Activated naive CD4-positive, alpha-beta T cell treated with anti-CD3 and anti-CD28 coated beads, Interleukin-2, amount 50 U/mL, for 24 hours (primary cell): ENCODE data around the gene SMIM14.
"Not testable (repeated sequence)": the region's sequence is repeated elsewhere in the genome, so short reads cannot be mapped to it uniquely, and the experiment has no call there.

Experiments
- H3K27ac Mint-ChIP-seq: one replicate; pipeline ENCODE4 v1.8.0; 2021; ENCODE audit warnings: mild to moderate bottlenecking, mixed read lengths
- H3K27me3 Mint-ChIP-seq: one replicate; pipeline ENCODE4 v1.8.0; 2021; ENCODE audit warnings: mixed read lengths
- H3K36me3 Mint-ChIP-seq: one replicate; pipeline ENCODE4 v1.8.0; 2021; ENCODE audit warnings: mixed read lengths
- H3K4me1 Mint-ChIP-seq: one replicate; pipeline ENCODE4 v1.8.0; 2021; ENCODE audit warnings: mixed read lengths
- H3K4me3 Mint-ChIP-seq: one replicate; pipeline ENCODE4 v1.8.0; 2021; ENCODE audit warnings: mild to moderate bottlenecking, mixed read lengths
- H3K9me3 Mint-ChIP-seq: one replicate; pipeline ENCODE4 v1.8.0; 2021; ENCODE audit warnings: mixed read lengths

The SMIM14 gene

GRCh38 chr4:39655876-39656275 is 17.2 kb upstream of the SMIM14 start:
- Mint-ChIP-seq H3K9me3 (no peaks in the 10 kb centered on the region), H3K36me3 (no peaks in the 10 kb centered on the region), H3K4me3 (no peak overlapping the region), H3K4me1 (no peaks in the 10 kb centered on the region), H3K27me3 (no peaks in the 10 kb centered on the region), H3K27ac (no peak overlapping the region)

DNA sequence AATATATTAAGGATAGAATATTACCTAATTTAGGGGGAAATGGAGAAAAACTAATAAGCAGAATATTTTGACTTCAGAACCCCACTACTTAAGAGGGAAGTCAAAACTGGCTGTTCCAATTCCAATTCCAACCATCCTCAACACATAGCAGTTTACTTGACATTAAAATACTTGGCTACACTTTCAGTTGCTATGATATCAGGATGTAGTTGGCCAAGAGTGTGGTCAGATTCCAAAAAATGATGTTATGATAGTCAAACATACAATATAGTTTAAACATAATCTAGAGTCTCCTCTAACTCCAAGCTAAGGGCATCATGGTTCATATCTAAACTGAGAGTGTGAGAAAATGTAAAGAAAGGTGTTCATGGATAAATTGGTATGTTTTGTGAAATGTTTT is 16.5 kb upstream of the SMIM14 start:
- Mint-ChIP-seq H3K27me3 (no peaks in the 10 kb centered on the region), H3K4me1 (no peaks in the 10 kb centered on the region), H3K36me3 (no peaks in the 10 kb centered on the region), H3K27ac (no peak overlapping the region), H3K4me3 (no peak overlapping the region), H3K9me3 (no peaks in the 10 kb centered on the region)

- not testable (repeated sequence) for H3K4me1 Mint-ChIP-seq, H3K27ac Mint-ChIP-seq, H3K4me3 Mint-ChIP-seq, H3K27me3 Mint-ChIP-seq, H3K9me3 Mint-ChIP-seq, H3K36me3 Mint-ChIP-seq
Observed at GRCh38 chr4:39651586-39651985, 12.9 kb upstream of the SMIM14 start.

- Mint-ChIP-seq H3K4me3 (no peak overlapping the region), H3K36me3 (no peaks in the 10 kb centered on the region), H3K27ac (no peak overlapping the region), H3K4me1 (no peaks in the 10 kb centered on the region), H3K27me3 (no peaks in the 10 kb centered on the region), H3K9me3 (no peaks in the 10 kb centered on the region)
Observed at GRCh38 chr4:39649639-39650265, 11.1 kb upstream of the SMIM14 start.

DNA sequence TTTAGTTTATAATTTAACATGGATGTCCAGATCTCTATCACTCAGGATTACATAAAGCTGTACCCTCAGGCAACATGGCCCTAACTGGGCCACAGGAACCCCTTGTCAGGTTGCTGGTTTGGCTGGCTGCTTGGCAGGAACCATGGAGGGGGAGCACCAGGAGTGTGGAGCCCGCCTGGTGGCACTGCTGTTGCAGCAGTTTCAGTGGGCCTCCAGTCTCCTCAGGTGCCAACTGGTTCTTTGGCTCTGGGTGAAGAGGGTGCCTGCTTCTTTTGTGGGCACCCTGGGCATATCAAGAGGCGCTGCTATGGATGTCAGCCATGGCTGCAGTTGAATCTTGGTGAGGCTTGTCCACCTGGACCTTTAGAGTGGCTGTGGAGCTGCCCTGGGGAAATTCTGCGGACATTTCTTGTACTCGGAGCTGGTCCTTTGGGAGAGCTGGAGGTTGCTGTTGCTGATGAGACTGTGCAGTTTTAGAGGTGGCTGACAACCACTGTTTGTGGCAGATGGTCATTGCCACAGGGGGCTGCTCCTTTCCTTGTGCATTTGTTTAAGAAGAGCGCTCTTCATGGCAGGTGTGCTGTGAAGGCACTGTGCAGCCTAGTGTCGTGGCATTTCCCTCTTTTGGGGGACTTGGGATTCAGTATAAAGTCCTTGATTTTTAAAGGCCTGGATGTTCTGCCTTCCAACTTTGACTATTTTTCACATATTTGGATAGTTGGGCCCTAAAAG is 10.3 kb upstream of the SMIM14 start:
- no peak overlapping the region for H3K27ac Mint-ChIP-seq
- H3K4me3 Mint-ChIP-seq = no peak overlapping the region
- H3K4me1 Mint-ChIP-seq = no peaks in the 10 kb centered on the region
- H3K36me3 Mint-ChIP-seq = no peaks in the 10 kb centered on the region
- no peaks in the 10 kb centered on the region for H3K27me3 Mint-ChIP-seq
- no peaks in the 10 kb centered on the region for H3K9me3 Mint-ChIP-seq

GRCh38 chr4:39648213-39648612 is 9.5 kb upstream of the SMIM14 start:
- no peaks in the 10 kb centered on the region for H3K9me3 Mint-ChIP-seq
- H3K4me1 Mint-ChIP-seq = no peaks in the 10 kb centered on the region
- H3K27ac Mint-ChIP-seq = no peak overlapping the region
- no peaks in the 10 kb centered on the region for H3K36me3 Mint-ChIP-seq
- H3K4me3 Mint-ChIP-seq = no peak overlapping the region
- no peaks in the 10 kb centered on the region for H3K27me3 Mint-ChIP-seq

- Mint-ChIP-seq H3K9me3 (no peaks in the 10 kb centered on the region), H3K4me3 (no peak overlapping the region), H3K4me1 (peaks cover 17% of the 10 kb centered on the region), H3K27ac (no peak overlapping the region), H3K27me3 (no peaks in the 10 kb centered on the region), H3K36me3 (no peaks in the 10 kb centered on the region)
Observed at GRCh38 chr4:39642885-39643552, 4.4 kb upstream of the SMIM14 start.

DNA sequence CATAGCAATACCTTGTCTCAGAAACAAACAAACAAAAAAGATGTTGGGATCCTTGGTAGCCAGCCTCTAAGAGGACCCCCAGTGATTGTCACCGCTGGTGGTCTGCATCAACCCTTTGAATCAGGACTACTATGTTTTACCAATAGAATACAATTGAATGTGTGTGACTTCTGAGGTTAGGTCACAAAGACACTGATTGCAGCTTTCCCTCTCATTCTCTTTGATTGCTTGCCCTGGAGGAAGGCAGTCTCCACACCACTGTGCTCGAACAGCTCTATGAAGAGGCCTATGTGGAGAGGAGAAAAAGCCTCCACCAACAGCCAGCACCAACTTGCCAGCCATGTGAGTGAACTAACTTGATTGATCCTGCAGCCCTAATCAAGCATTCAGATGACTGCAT is 2.8 kb upstream of the SMIM14 start:
- Mint-ChIP-seq H3K36me3 (no peaks in the 10 kb centered on the region), H3K9me3 (no peaks in the 10 kb centered on the region), H3K4me3 (no peak overlapping the region), H3K27ac (no peak overlapping the region), H3K27me3 (no peaks in the 10 kb centered on the region), H3K4me1 (peaks cover 33% of the 10 kb centered on the region)

- H3K36me3 Mint-ChIP-seq = no peaks in the 10 kb centered on the region
- peak overlapping the region; percentile 93 for H3K4me3 Mint-ChIP-seq
- peak overlapping the region; percentile 79 for H3K27ac Mint-ChIP-seq
- H3K9me3 Mint-ChIP-seq = no peaks in the 10 kb centered on the region
- H3K4me1 Mint-ChIP-seq = peaks cover 53% of the 10 kb centered on the region
- H3K27me3 Mint-ChIP-seq = no peaks in the 10 kb centered on the region
Observed at GRCh38 chr4:39637586-39638353, 895 bp downstream of the SMIM14 start.

GRCh38 chr4:39637221-39637585 is 1.5 kb downstream of the SMIM14 start:
- Mint-ChIP-seq H3K27me3 (no peaks in the 10 kb centered on the region), H3K4me1 (peaks cover 53% of the 10 kb centered on the region), H3K27ac (peak overlapping the region; percentile 79), H3K4me3 (peak overlapping the region; percentile 93), H3K36me3 (no peaks in the 10 kb centered on the region), H3K9me3 (no peaks in the 10 kb centered on the region)

GRCh38 chr4:39636531-39637184 is 2.0 kb downstream of the SMIM14 start:
- Mint-ChIP-seq H3K4me1 (peaks cover 53% of the 10 kb centered on the region), H3K4me3 (peak overlapping the region; percentile 93), H3K36me3 (no peaks in the 10 kb centered on the region), H3K27ac (peak overlapping the region; percentile 8), H3K9me3 (no peaks in the 10 kb centered on the region), H3K27me3 (no peaks in the 10 kb centered on the region)

DNA sequence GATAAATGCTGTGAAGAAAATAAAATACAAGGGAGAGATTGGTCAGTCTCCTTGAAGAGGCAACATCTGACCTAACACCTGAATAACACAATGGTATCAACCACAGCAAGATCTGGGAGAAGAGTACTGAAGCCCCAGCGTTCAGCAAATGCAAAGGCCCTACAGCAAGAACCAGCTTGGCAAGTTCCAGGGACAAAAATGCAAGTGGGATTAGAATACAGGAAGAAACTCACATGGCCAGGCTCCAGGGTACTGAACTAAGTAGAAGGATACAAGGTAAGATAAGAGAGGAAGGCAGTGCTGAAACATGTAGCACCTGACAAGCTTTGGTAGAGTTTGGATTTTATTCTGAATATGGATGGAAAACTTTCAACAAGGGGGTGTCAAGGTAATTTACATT is 3.6 kb downstream of the SMIM14 start:
- Mint-ChIP-seq H3K4me3 (no peak overlapping the region), H3K9me3 (no peaks in the 10 kb centered on the region), H3K27ac (peak overlapping the region; percentile 19), H3K27me3 (no peaks in the 10 kb centered on the region), H3K4me1 (peaks cover 49% of the 10 kb centered on the region), H3K36me3 (no peaks in the 10 kb centered on the region)

GRCh38 chr4:39631700-39632079 is 7.0 kb downstream of the SMIM14 start:
- Mint-ChIP-seq H3K27ac (no peak overlapping the region), H3K27me3 (no peaks in the 10 kb centered on the region), H3K9me3 (no peaks in the 10 kb centered on the region), H3K36me3 (no peaks in the 10 kb centered on the region), H3K4me1 (peaks cover 22% of the 10 kb centered on the region), H3K4me3 (no peak overlapping the region)

DNA sequence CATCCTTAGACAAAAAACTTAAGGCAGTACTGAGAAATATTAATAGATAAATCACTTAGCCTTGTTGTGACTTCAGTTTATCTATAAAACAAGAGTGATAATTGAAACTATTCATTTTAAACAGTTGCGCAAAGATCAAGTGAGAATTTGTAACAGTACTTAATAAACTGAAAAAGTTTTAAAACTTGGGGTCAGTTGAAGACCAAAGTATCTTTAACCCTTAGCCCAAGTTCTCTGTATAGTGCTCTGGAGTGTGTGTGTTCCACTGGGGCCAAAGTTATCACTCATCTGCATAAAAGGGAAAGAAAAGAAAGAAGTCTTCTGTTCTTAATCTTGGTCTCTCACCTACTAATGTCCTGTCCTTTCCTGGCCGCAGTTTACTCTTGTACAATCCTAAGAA is 11.3 kb downstream of the SMIM14 start:
- Mint-ChIP-seq H3K9me3 (no peaks in the 10 kb centered on the region), H3K4me3 (no peak overlapping the region), H3K4me1 (no peaks in the 10 kb centered on the region), H3K36me3 (peaks cover 1% of the 10 kb centered on the region), H3K27me3 (no peaks in the 10 kb centered on the region), H3K27ac (no peak overlapping the region)

GRCh38 chr4:39626913-39627312 is 11.8 kb downstream of the SMIM14 start:
- Mint-ChIP-seq H3K9me3 (no peaks in the 10 kb centered on the region), H3K4me1 (no peaks in the 10 kb centered on the region), H3K36me3 (peaks cover 1% of the 10 kb centered on the region), H3K27me3 (no peaks in the 10 kb centered on the region), H3K4me3 (no peak overlapping the region), H3K27ac (no peak overlapping the region)
